Astrocyte of the spinal cord (primary cell): ENCODE data around the gene MAPRE2.
A peak's percentile ranks its signal among the peaks of the same experiment; 100 is the strongest.

Source experiments
- DNase-seq: peaks from one replicate; pipeline ENCODE4 v3.0.0; 2011; ENCODE audit warnings: low read depth, low spot score
- H3K4me3 ChIP-seq: 2 replicates; pipeline ENCODE4 v1.5.1; 2011; ENCODE audit warnings: low read depth, mild to moderate bottlenecking, low read length, moderate library complexity
- CTCF ChIP-seq: IDR thresholded peaks from 2 replicates; pipeline ENCODE4 v1.5.1; 2012; ENCODE audit warnings: low read depth, mild to moderate bottlenecking, low read length, inconsistent platforms
- in situ Hi-C: cut with HindIII; loops from 2 replicates; pipeline ENCODE4 v1.10.0; 2017; ENCODE audit warnings: low sequenced_read_pairs

Gene MAPRE2

GRCh38 chr18:35085450-35086380, 44.5 kb downstream of the MAPRE2 start:
- no peak for TF ChIP-seq CTCF
- in situ Hi-C loops = no loop called here
- no peak overlapping the region for H3K4me3 ChIP-seq
- DNase-seq = no peak

- DNase-seq = no peak
- no peak for TF ChIP-seq CTCF
- in situ Hi-C loops = no loop called here
- no peak overlapping the region for H3K4me3 ChIP-seq
These were observed 45.5 kb downstream of the MAPRE2 start for GRCh38 chr18:35086704-35087103.

GRCh38 chr18:35087726-35088125, 46.5 kb downstream of the MAPRE2 start:
- in situ Hi-C loops = no loop called here
- TF ChIP-seq CTCF = no peak

GRCh38 chr18:35088921-35089320, 47.7 kb downstream of the MAPRE2 start:
- DNase-seq = no peak
- in situ Hi-C loops = no loop called here
- TF ChIP-seq CTCF = no peak

More at GRCh38 chr18:35087726-35088125, 46.5 kb downstream of the MAPRE2 start:
- no peak for DNase-seq
- no peak overlapping the region for H3K4me3 ChIP-seq

GRCh38 chr18:35089382-35089781, 48.2 kb downstream of the MAPRE2 start:
- in situ Hi-C loops = no loop called here
- TF ChIP-seq CTCF = no peak
- no peak overlapping the region for H3K4me3 ChIP-seq
- no peak for DNase-seq

More at GRCh38 chr18:35088921-35089320, 47.7 kb downstream of the MAPRE2 start:
- no peak overlapping the region for H3K4me3 ChIP-seq

DNA sequence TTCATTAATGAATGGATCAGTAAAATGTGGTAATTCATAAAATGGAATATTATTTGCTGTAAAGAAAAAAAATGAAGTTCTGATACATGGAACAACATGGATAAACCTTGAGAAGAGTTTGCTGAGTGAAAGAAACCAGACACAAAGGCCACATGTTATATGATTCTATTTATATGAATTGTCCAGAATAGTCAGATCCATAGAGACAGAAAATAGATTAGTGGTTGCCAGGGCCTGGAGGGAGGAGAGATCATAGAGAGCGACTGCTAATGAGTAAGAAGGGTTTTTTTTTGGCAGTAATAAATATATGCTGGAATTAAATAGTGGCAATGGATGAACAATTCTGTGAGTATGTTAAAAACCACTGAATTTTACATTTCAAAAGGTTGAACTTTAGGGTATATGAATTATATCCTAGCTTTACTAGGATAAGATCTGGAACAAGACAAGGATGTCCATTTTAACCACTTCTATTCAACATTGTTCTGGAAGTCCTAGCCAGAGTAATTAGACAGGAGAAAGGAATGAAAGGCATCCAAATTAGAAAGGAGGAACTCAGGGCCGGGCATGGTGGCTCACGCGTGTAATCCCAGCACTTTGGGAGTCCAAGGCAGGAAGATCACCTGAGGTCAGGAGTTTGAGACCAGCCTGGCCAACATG, 48.8 kb downstream of the MAPRE2 start:
- no peak overlapping the region for H3K4me3 ChIP-seq
- TF ChIP-seq CTCF = no peak
- in situ Hi-C loops = no loop called here
- peak; percentile 28 for DNase-seq
